ENCODE data around the gene BABAM2. TPM values are rescaled to one million over a fixed set of nuclear protein-coding genes. Genes with fewer than 3 reads are reported as not detected.

The BABAM2 gene
- polyA plus RNA-seq, 4 donors: 43.6 to 58.2 (median 51.3) TPM

DNA sequence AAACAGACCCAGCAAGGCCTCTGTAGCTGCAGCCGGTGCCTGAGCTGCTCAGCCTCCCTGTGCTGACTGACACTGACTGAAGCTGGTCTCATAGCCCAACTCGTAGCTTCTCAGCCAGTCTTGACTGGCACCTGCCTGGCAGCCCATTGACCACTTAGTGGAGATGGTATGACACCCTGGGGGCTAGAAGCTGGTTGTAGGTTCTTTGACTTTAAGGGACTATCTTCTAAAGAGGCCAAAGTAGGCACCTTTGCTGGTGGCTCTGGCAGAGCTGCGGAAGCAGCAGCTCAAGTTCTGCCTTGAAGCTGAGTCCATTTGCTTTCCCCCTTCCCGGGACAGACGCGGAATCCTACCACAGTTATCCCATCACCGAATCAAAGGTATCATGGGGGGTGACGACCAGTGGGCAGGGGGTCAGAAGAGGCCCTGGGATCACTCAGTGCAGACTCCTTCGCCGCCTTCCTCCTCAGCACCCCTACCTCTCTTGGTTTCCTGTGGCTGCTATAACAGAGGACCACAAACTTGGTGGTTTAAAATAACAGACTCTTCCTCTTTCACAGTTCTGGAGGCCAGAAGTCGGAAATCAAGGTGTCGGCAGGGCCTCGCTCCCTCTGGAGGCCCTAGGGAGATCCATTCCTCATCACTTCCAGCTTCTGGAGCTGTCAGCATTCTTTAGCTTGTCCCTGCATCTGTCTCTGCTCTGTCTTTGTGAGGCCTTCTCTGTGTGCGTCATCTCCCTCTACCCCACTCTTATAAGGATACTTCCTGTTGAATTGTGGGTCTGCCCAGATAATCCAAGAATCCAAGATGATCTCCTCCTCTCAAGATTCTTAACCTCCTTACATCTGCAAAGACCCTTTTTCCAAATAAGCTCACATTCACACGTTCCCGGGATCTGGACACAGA is 488.4 kb downstream of the BABAM2 start:
- DNase-seq (ENCODE audit: low read depth in 4 of 4, low spot score in 2 of 4): no peak

DNA sequence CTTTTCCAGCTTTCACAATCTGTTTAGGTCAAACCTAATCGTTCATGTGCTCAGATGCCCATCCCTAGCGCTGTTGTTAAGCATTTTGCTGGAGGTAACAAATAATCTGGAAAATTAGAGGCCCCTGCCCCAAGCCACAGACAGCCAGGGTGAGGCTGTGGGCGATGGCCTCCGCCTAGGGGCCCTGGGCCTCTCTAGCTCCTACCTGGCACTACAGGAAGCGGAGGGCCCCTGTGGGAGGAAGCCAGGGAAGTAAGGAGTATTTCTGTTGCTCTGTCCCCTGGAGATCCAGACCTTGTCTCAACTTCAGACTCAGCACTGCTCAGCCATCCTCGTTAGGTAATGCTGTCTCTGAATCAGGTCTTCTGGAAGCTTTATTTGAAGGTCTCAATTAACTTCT is 489.7 kb downstream of the BABAM2 start:
- no peak for DNase-seq (ENCODE audit: low read depth in 4 of 4, low spot score in 2 of 4)

DNA sequence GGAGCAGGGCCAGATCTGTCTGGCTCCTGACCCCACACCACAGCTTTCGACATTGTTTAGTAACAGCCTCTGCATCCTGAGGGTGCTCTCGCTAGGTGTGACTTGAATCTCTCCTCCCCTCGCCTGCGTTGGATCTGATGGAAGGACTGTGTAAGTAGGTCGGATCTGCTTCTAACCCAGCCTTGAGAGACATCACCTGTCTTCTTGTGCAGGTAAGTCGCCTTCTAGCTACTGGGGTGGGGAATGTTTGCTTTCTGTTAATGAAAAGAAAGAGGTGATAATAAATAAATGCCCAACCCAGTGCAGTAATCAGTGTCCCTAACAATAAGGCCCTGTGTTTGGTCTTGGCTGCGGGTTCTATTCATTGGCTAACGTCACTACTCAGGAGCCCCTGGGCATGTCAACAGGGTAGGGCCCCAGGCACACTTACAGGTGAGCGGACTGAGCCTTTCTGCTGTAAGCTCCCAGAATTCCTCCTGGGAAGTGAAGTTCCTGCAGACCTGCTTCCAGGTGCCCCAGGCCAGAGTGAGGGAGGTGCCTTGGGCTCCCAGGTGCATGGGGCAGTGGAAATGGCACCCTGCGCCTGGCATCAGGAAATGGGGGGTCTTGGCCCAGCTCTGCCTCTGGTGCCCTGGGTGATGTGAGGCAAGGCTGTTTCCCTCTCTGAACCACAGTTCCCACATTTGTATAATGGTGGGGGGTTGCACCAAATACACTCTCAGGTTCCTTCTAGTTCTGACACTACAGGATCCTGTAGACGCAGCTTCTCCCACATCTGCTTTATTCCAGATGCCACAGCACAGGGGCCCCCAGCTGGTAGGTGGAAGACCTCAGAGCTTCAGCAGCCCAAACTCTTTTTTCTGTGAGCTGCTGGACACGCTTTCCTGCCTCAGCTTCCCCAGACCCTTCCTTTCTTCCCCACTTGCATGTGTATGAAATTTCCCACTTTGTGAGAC is 491.0 kb downstream of the BABAM2 start:
- DNase-seq (ENCODE audit: low read depth in 4 of 4, low spot score in 2 of 4): no peak

- DNase-seq (ENCODE audit: low read depth in 4 of 4, low spot score in 2 of 4): no peak
Observed at GRCh38 chr2:28382755-28383154, 492.2 kb downstream of the BABAM2 start.

GRCh38 chr2:28387082-28387960 is 496.8 kb downstream of the BABAM2 start:
- DNase-seq (ENCODE audit: low read depth in 4 of 4, low spot score in 2 of 4): no peak

Other genes starting within 250 kb of the BABAM2 start
- gene SUPT7L, start 227.1 kb upstream of the BABAM2 start, polyA plus RNA-seq (ENCODE audit: insufficient read length in 4 of 4): 10 to 100 TPM; 49.5 to 72.8 (median 59.2) TPM
- gene SLC4A1AP, start 226.8 kb upstream of the BABAM2 start, polyA plus RNA-seq (ENCODE audit: insufficient read length in 4 of 4): 10 to 100 TPM; 30.3 to 41.6 (median 34.9) TPM
- gene MRPL33, start 119.0 kb upstream of the BABAM2 start, polyA plus RNA-seq (ENCODE audit: insufficient read length in 4 of 4): 100 to 1,000 TPM; 141 to 180 (median 157) TPM
- 1 to 10 TPM; 7.7 to 9.5 (median 7.9) TPM for gene RBKS, start 342 bp upstream of the BABAM2 start, polyA plus RNA-seq (ENCODE audit: insufficient read length in 4 of 4)

Measured in left renal cortex interstitium (tissue), 4 donors.